Measurements from ENCODE around the gene SMAD5.

DNA sequence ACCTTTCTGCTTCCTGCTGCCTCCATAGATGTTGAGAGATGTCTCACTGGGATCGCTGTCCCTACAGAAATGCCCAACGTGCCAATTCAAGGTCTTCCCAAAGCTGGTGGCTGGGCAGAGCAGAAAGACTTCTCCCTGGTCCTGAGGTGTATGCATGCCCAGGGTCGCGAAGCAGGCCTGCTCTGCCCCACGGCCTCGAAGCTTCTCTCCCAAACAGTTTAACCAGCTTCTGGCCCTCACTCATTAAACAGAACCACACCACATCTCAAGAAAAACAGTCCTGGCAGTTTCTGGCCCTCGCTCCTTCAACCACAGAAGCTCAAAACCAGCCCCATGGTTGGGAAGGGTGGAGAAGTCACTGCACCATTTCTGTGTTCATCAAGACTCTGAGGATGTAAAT is 75.0 kb downstream of the SMAD5 start:
- TF ChIP-seq, protein P1, sequence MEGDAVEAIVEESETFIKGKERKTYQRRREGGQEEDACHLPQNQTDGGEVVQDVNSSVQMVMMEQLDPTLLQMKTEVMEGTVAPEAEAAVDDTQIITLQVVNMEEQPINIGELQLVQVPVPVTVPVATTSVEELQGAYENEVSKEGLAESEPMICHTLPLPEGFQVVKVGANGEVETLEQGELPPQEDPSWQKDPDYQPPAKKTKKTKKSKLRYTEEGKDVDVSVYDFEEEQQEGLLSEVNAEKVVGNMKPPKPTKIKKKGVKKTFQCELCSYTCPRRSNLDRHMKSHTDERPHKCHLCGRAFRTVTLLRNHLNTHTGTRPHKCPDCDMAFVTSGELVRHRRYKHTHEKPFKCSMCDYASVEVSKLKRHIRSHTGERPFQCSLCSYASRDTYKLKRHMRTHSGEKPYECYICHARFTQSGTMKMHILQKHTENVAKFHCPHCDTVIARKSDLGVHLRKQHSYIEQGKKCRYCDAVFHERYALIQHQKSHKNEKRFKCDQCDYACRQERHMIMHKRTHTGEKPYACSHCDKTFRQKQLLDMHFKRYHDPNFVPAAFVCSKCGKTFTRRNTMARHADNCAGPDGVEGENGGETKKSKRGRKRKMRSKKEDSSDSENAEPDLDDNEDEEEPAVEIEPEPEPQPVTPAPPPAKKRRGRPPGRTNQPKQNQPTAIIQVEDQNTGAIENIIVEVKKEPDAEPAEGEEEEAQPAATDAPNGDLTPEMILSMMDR (IDR thresholded peaks at IDR 0.05) = no peak
- TF ChIP-seq POLR2A (IDR thresholded peaks at IDR 0.05) = no peak
